Measurements from ENCODE around the gene RBM25. TPM values are rescaled to one million over a fixed set of nuclear protein-coding genes. Genes with fewer than 3 reads are reported as not detected.

Gene RBM25
- total RNA-seq, 1 donor = 32.9 TPM

DNA sequence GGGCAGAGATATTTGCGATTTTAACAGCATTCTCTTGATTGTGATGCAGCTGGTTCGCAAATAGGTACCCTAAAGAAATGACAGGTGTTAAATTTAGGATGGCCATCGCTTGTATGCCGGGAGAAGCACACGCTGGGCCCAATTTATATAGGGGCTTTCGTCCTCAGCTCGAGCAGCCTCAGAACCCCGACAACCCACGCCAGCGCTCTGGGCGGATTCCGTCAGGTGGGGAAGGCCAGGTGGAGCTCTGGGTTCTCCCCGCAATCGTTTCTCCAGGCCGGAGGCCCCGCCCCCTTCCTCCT is 77.7 kb downstream of the RBM25 start:
- H3K9me3 ChIP-seq (ENCODE audit: low read depth, low read length) = no peaks in the 10 kb centered on the region
- peaks cover 39% of the 10 kb centered on the region for H3K79me2 ChIP-seq (ENCODE audit: insufficient read depth, low read length)
- no peaks in the 10 kb centered on the region for H3K27me3 ChIP-seq (ENCODE audit: insufficient read depth, low read length)
- H3K4me1 ChIP-seq (ENCODE audit: insufficient read depth, low read length) = peaks cover 9% of the 10 kb centered on the region
- H3K4me2 ChIP-seq (ENCODE audit: insufficient read depth, low read length) = peak overlapping the region; percentile 92
- peak overlapping the region; percentile 81 for H3K4me3 ChIP-seq (ENCODE audit: insufficient read depth, low read length)
- H3K27ac ChIP-seq (ENCODE audit: low read depth, low read length) = peak overlapping the region; percentile 85
- no peak for DNase-seq (ENCODE audit: insufficient read length, low spot score, missing footprints)
- H3K36me3 ChIP-seq (ENCODE audit: insufficient read depth, low read length) = no peaks in the 10 kb centered on the region
- H4K20me1 ChIP-seq (ENCODE audit: insufficient read depth, low read length) = peaks cover 11% of the 10 kb centered on the region
- H2AFZ ChIP-seq (ENCODE audit: low read length) = peak overlapping the region; percentile 68
- no peak for TF ChIP-seq CTCF (IDR thresholded peaks at IDR 0.05; ENCODE audit: extremely low read depth, low read depth, low read length)

DNA sequence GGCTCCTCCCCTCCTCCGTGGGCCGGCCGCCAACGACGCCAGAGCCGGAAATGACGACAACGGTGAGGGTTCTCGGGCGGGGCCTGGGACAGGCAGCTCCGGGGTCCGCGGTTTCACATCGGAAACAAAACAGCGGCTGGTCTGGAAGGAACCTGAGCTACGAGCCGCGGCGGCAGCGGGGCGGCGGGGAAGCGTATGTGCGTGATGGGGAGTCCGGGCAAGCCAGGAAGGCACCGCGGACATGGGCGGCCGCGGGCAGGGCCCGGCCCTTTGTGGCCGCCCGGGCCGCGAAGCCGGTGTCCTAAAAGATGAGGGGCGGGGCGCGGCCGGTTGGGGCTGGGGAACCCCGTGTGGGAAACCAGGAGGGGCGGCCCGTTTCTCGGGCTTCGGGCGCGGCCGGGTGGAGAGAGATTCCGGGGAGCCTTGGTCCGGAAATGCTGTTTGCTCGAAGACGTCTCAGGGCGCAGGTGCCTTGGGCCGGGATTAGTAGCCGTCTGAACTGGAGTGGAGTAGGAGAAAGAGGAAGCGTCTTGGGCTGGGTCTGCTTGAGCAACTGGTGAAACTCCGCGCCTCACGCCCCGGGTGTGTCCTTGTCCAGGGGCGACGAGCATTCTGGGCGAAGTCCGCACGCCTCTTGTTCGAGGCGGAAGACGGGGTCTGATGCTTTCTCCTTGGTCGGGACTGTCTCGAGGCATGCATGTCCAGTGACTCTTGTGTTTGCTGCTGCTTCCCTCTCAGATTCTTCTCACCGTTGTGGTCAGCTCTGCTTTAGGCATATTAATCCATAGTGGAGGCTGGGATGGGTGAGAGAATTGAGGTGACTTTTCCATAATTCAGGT is 78.3 kb downstream of the RBM25 start, which contains the start of gene PSEN1:
Gene PSEN1, plus strand, starts transcription at position 121 of the 839 bp plus-strand sequence. CDS start 11,513 bp downstream, outside the sequence.
- TF ChIP-seq CTCF (IDR thresholded peaks at IDR 0.05; ENCODE audit: extremely low read depth, low read depth, low read length) = no peak
- H4K20me1 ChIP-seq (ENCODE audit: insufficient read depth, low read length) = peaks cover 11% of the 10 kb centered on the region
- peak within 1 kb of the TSS; percentile 89 for H2AFZ ChIP-seq (ENCODE audit: low read length)
- peak within 1 kb of the TSS; percentile 81 for H3K4me3 ChIP-seq (ENCODE audit: insufficient read depth, low read length)
- H3K79me2 ChIP-seq (ENCODE audit: insufficient read depth, low read length) = peaks cover 45% of the 10 kb centered on the region
- H3K9me3 ChIP-seq (ENCODE audit: low read depth, low read length) = no peaks in the 10 kb centered on the region
- H3K27me3 ChIP-seq (ENCODE audit: insufficient read depth, low read length) = no peaks in the 10 kb centered on the region
- H3K4me1 ChIP-seq (ENCODE audit: insufficient read depth, low read length) = peaks cover 9% of the 10 kb centered on the region
- no peaks in the 10 kb centered on the region for H3K36me3 ChIP-seq (ENCODE audit: insufficient read depth, low read length)
- H3K27ac ChIP-seq (ENCODE audit: low read depth, low read length) = peak within 1 kb of the TSS; percentile 85
- DNase-seq (ENCODE audit: insufficient read length, low spot score, missing footprints) = peak; percentile 97
- H3K4me2 ChIP-seq (ENCODE audit: insufficient read depth, low read length) = peak within 1 kb of the TSS; percentile 92

GRCh38 chr14:73140811-73141323 is 82.5 kb downstream of the RBM25 start:
- Histone ChIP-seq H3K4me3 (ENCODE audit: insufficient read depth, low read length) (no peak overlapping the region), H3K4me1 (ENCODE audit: insufficient read depth, low read length) (peaks cover 22% of the 10 kb centered on the region), H3K9me3 (ENCODE audit: low read depth, low read length) (no peaks in the 10 kb centered on the region), H4K20me1 (ENCODE audit: insufficient read depth, low read length) (peaks cover 11% of the 10 kb centered on the region), H3K36me3 (ENCODE audit: insufficient read depth, low read length) (no peaks in the 10 kb centered on the region), H3K79me2 (ENCODE audit: insufficient read depth, low read length) (peaks cover 80% of the 10 kb centered on the region), H3K27ac (ENCODE audit: low read depth, low read length) (peak overlapping the region; percentile 21), H2AFZ (ENCODE audit: low read length) (no peak overlapping the region), H3K27me3 (ENCODE audit: insufficient read depth, low read length) (no peaks in the 10 kb centered on the region), H3K4me2 (ENCODE audit: insufficient read depth, low read length) (no peak overlapping the region)
- TF ChIP-seq CTCF (IDR thresholded peaks at IDR 0.05; ENCODE audit: extremely low read depth, low read depth, low read length) = no peak
- peak; percentile 53 for DNase-seq (ENCODE audit: insufficient read length, low spot score, missing footprints)

DNA sequence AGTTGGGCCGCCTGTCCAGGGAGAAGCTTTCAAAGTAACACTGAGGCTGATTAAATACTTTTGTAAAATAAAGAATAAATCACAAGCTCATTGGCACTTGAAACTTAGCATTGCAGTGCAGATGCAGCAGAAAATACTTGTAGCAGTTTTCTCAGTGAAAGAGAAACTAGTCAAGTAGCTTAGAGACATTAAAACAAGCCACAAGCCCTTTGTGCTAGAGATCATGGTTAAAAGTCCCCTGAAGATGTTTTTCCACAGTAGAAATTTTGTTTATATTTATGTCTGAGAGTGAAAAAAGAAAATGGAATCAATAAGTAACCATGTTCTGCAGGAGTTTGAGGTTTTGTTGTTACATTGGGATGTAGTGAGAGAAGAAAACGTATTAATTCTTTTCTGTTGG is 83.9 kb downstream of the RBM25 start:
- Histone ChIP-seq H3K9me3 (ENCODE audit: low read depth, low read length) (no peaks in the 10 kb centered on the region), H2AFZ (ENCODE audit: low read length) (no peak overlapping the region), H3K27me3 (ENCODE audit: insufficient read depth, low read length) (no peaks in the 10 kb centered on the region), H3K79me2 (ENCODE audit: insufficient read depth, low read length) (peaks cover 83% of the 10 kb centered on the region), H4K20me1 (ENCODE audit: insufficient read depth, low read length) (peaks cover 11% of the 10 kb centered on the region), H3K4me3 (ENCODE audit: insufficient read depth, low read length) (no peak overlapping the region), H3K27ac (ENCODE audit: low read depth, low read length) (peak overlapping the region; percentile 32), H3K4me1 (ENCODE audit: insufficient read depth, low read length) (peaks cover 28% of the 10 kb centered on the region), H3K36me3 (ENCODE audit: insufficient read depth, low read length) (no peaks in the 10 kb centered on the region), H3K4me2 (ENCODE audit: insufficient read depth, low read length) (peak overlapping the region; percentile 63)
- no peak for TF ChIP-seq CTCF (IDR thresholded peaks at IDR 0.05; ENCODE audit: extremely low read depth, low read depth, low read length)
- DNase-seq (ENCODE audit: insufficient read length, low spot score, missing footprints) = peak; percentile 68

Data from osteoblast (primary cell).